ENCODE measurements around the gene PI4K2A.
A peak's percentile ranks its signal among the peaks of the same experiment; 100 is the strongest.

PI4K2A gene

DNA sequence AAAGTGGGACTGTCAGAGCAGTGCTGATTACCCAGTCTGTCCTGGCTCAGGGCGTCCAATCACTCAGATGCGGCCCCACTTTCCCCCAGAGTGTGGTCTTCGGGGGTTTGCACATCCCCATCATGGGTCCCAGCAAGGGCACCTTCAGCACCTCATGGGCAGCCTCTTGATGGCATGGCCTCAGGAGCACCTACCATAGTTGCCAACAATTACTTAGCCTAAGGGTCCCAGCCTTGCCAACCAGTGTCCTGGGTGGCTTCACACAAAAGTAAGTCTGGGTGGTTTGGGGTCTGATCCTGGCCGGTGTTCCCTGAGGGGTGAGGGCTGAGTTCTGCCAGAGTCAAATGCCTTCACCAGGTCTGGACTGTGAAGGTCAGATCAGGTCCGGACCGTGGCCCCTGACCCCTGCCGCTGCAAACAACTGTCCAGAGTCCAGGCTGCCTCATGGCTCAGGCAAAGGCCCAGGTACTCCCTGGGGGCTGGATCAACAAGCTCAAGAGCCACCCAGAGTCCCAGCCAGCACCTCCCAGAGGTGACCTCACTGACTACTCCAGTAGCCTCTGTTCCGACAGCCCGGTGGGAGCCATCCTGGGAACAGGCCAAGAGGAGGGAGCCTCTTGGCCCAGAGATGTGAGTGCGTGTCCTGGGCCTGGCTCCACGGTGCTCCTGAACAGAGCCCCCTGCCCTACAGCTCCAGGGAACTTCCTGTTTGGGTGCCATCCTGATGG lies 66.8 kb downstream of the PI4K2A start:
- TF ChIP-seq JUND (IDR thresholded peaks at IDR 0.05; ENCODE audit: low read depth) = no peak
- DNase-seq (ENCODE audit: low read depth in 1 of 2, low spot score in 1 of 2) = no peak
- in situ Hi-C loops (cut with HindIII; ENCODE audit: low pct_unique_long_range_greater_than_20kb, low sequenced_read_pairs) = no loop called here

DNA sequence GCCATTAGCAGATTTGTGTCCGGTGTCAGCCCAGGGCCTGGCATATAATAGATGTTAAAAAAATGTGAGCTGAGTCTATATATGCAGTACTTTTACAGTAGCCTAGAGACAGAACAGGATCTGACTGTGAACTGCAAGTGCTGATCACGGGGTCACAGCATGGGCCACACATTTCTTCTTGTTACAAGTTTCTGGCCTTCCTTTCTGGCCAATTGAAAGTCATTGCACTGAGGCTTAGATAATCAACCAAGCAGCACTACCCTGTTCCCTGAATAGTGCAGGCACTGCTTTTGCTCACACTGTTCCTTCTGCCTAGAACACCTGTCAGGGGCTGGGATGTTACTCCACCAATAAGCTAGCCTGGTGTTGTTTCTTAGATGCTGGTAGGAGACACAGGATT lies 67.7 kb downstream of the PI4K2A start:
- no peak for TF ChIP-seq JUND (IDR thresholded peaks at IDR 0.05; ENCODE audit: low read depth)
- no peak for DNase-seq (ENCODE audit: low read depth in 1 of 2, low spot score in 1 of 2)
- in situ Hi-C loops (cut with HindIII; ENCODE audit: low pct_unique_long_range_greater_than_20kb, low sequenced_read_pairs) = no loop called here

DNA sequence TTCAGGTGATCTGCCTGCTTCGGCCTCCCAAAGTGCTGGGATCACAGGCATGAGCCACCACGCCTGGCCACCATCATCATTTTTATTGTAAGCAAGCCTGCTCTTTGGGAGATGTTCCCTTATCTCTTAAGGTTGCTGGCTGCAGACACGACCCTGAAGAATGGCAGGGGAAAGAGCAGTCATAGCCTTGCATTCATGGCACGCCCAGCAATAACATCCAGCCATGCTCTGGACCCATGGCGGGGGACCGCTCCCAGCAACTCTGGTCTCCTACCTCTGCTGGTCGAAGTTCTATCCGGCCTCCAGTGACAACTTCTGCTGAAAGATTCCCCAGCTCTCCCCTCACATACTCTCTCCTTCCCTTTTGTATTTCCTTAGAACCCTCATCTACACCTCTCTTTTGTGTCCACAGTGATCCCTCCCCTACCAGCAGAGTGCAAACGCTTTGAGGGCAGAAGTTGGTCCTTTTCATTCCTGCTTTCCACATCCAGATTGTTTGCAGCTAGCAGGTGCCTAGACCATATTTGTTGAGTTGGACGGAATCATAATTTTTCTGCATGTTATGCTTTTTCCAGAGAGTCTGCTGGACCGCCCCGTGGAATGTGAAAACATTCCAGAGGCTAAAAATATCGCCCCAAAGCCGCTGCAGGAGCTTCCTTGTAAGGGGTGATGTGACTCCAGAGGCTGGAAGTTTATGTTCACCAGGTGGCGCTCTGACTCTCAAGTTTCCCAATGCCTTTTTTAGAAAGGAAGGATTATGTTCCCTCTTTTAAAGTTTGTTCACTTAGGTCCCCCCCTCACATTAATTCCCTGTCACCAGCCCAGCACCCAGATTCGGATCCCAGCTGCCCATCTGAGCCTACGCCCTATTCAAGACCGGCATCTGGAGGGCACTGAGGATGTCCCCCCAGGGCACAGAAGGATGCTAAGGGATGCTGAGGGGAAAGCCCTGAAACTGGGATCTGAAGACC lies 68.8 kb downstream of the PI4K2A start:
- in situ Hi-C loops (cut with HindIII; ENCODE audit: low pct_unique_long_range_greater_than_20kb, low sequenced_read_pairs) = no loop called here

DNA sequence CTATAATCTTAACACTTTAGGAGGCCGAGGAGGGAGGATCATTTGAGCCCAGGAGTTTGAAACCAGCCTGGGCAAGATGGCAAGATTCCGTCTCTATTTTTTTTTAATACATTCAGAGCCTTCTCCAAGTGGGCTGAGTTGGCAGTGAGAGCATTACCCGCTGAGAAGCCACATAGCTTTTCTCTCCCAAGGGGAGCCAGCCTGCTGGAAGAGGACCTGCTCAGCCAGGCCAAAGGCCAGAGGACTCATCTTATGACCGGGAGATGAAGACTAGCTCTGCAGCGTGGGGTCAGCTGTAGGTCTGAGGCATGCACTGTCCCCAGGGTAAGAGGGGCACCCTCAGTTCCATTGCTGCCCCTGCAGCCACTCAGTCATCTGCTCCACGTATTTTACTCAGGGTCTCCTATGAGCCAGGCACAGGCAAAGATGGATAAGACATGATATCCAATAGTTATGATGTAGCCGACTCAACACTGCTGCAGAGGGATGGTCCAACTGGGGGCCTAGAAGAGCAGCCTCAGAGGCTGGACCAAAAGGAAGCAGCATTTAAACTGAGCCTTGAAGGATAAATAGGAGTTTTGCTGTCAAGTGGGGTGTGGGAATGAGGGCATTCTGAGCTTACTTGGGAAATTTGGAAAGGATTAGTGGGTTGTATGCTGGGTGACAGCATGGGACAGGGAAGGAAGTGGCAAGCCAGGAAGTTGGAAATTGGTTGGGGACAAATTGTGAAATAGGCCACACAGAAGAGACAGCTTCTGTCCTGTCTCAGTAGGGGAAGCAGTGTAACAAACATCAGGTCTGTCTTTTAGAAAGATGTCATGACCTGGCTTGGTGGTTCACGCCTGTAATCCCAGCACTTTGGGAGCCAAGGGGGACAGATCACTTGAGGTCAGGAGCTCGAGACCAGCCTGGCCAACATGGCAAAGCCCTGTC lies 71.4 kb downstream of the PI4K2A start:
- TF ChIP-seq JUND (IDR thresholded peaks at IDR 0.05; ENCODE audit: low read depth) = no peak
- in situ Hi-C loops (cut with HindIII; ENCODE audit: low pct_unique_long_range_greater_than_20kb, low sequenced_read_pairs) = no loop called here
- DNase-seq (ENCODE audit: low read depth in 1 of 2, low spot score in 1 of 2) = no peak

More for the DNA sequence above, 68.8 kb downstream of the PI4K2A start:
- DNase-seq (ENCODE audit: low read depth in 1 of 2, low spot score in 1 of 2) = peak; percentile 75 to 82
- TF ChIP-seq JUND (IDR thresholded peaks at IDR 0.05; ENCODE audit: low read depth) = no peak

DNA sequence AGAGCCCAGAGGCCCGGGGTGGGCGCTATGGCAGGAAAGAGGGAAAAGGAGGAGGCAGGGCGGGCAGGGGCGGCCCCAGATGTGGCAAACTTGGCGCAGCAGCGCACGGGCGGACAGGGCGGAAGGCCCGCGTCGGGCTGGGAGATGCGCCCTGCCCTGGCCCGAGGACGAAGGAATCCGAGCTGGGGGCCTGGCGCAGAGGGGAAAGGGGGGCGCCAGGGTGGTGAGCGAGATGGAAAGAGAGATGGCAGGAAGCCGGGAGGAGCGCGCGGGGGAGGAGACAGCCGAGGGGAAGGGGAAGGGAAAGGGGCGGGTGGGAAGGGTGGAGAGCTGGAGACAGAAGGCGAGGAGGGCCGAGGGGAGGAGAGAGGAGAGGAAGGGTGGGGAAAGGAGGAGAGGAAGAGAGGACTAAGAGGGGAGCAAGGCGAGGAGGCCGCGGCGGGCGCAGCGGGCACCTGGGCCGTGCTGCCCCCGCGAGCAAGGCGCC lies 72.9 kb downstream of the PI4K2A start, which contains the start of gene MARVELD1:
Gene MARVELD1, plus strand, starts transcription at position 392 of the 487 bp plus-strand sequence. CDS start 147 bp downstream, outside the sequence.
- peak in 1 of 2 experiments; percentile 52 for DNase-seq (ENCODE audit: low read depth in 1 of 2, low spot score in 1 of 2)
- TF ChIP-seq JUND (IDR thresholded peaks at IDR 0.05; ENCODE audit: low read depth) = no peak
- in situ Hi-C loops (cut with HindIII; ENCODE audit: low pct_unique_long_range_greater_than_20kb, low sequenced_read_pairs) = no loop called here

DNA sequence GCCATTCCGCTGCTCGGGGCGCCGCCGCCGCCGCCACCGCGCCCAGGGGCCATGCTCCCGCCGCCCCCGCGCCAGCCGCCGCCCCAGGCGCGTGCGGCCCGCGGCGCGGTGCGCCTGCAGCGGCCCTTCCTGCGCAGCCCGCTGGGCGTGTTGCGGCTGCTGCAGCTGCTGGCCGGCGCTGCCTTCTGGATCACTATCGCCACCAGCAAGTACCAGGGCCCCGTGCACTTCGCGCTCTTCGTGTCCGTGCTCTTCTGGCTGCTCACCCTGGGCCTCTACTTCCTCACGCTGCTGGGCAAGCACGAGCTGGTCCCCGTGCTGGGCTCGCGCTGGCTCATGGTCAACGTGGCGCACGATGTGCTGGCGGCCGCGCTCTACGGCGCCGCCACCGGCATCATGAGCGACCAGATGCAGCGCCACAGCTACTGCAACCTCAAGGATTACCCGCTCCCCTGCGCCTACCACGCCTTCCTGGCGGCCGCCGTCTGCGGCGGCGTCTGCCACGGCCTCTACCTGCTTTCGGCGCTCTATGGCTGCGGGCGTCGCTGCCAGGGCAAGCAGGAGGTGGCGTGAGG lies 73.4 kb downstream of the PI4K2A start:
- no peak for TF ChIP-seq JUND (IDR thresholded peaks at IDR 0.05; ENCODE audit: low read depth)
- peak; percentile 86 to 98 for DNase-seq (ENCODE audit: low read depth in 1 of 2, low spot score in 1 of 2)
- in situ Hi-C loops (cut with HindIII; ENCODE audit: low pct_unique_long_range_greater_than_20kb, low sequenced_read_pairs) = no loop called here

DNA sequence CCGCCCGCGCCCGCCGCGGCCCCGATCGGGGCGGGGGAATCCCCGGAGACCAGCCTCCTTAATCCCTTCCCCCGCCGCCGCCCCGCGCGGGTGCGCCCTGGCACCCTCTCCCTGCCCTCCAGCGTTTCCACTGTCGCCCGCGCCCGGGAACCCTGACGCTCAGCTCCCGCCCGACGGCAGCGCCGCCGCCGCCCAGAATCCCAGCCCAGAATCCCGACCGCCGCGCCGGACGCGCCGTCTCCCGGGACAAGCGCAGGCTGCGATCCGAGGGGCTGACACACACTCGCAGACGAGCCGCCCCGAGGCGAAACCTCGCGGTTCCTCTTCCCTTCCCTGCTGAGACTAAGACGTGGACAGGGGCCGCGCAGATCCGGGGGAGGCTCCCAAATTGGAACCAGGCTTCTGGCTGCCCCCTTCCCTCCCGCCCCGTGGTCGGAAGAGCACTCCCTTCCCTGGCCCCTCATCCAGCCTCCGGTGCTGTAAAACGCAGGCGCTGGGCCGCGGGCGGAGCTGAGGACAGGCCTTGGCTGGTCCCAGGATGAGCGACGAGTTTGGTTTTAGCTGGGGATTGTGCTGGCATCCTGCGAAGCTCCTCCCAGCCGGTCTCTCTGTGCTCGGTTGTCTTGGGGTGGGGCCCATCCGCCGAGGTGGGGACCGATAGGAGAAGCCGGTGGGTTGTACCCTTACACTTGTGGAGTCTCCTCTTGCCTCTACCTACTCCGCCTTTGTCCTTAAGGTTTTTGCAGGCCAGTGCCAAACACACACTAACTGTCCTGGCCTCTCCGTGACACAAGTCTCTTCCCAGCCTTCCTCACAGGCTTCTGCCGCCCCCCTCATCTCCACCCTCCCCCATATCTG lies 74.2 kb downstream of the PI4K2A start:
- DNase-seq (ENCODE audit: low read depth in 1 of 2, low spot score in 1 of 2) = no peak
- in situ Hi-C loops (cut with HindIII; ENCODE audit: low pct_unique_long_range_greater_than_20kb, low sequenced_read_pairs) = no loop called here
- TF ChIP-seq JUND (IDR thresholded peaks at IDR 0.05; ENCODE audit: low read depth) = no peak

DNA sequence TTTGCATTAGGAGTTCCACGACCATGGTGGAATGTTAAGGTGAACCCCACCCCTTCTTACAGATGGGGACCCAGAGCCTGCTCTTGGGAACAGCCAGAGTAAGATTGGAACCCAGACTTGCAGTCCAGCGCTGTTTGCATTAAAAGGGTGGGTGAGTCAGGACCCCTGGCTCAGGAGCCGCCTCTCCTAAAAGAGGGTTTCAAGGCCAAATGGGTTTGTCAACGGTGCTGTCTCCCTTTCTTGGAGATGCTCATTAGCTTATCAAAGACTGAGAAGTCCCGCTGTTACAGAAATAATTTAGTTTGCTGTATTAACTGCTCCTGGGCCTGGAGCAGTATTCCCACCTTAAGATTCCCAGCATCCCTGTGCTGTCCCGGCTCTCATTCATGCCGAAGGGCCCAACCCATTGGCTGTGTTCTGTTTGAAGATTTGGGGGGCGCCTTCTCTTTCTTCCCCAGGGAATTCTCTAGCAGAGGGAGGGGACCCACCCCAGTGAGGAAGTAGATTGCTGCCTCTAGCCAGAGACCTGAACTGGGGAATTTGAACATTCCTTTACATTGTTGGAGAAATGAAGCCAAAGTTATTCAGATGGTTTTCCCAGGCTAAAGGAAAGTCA lies 74.9 kb downstream of the PI4K2A start:
- DNase-seq (ENCODE audit: low read depth in 1 of 2, low spot score in 1 of 2) = no peak
- no peak for TF ChIP-seq JUND (IDR thresholded peaks at IDR 0.05; ENCODE audit: low read depth)
- in situ Hi-C loops (cut with HindIII; ENCODE audit: low pct_unique_long_range_greater_than_20kb, low sequenced_read_pairs) = no loop called here

DNA sequence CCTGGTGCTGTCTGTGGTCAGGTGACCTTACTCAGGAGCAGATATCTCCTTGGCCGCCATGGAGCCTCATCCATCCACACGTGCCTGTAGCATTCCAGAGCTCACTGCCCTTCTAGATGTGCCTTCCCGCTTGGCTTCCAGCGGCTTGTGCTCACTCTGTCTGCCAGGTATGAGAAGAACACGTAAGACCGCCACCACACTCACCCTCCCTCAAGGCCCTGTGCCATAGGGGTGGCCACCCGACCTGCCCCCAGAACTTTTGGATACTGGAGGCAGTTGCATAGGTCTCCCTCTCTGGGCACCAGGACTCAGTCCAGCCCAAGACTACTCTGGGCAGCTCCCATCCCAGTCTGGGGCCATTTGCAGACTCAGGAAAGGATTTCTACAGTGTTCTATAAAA lies 77.2 kb downstream of the PI4K2A start:
- in situ Hi-C loops (cut with HindIII; ENCODE audit: low pct_unique_long_range_greater_than_20kb, low sequenced_read_pairs) = no loop called here
- TF ChIP-seq JUND (IDR thresholded peaks at IDR 0.05; ENCODE audit: low read depth) = no peak
- no peak for DNase-seq (ENCODE audit: low read depth in 1 of 2, low spot score in 1 of 2)

DNA sequence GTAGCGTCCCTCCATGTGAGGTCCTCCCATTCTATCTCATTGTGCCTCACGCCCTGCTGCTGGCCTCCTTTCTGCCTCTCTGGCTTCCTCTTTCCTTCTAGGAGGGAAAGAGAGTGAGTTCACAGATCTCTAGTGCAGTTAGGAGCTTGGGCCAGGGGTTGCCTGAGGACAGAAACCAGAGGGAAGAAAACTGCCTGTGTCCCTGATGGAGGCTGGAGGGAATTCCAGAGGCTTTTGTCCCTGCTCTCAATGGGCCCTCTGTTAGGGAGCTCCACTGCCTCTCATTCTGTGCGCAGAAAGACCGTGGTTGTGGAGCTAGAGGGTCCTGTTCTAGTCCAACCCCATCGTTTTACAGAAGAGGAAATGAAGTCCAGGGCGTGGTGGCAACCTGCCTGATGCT lies 77.7 kb downstream of the PI4K2A start:
- in situ Hi-C loops (cut with HindIII; ENCODE audit: low pct_unique_long_range_greater_than_20kb, low sequenced_read_pairs) = no loop called here
- TF ChIP-seq JUND (IDR thresholded peaks at IDR 0.05; ENCODE audit: low read depth) = no peak
- DNase-seq (ENCODE audit: low read depth in 1 of 2, low spot score in 1 of 2) = no peak

Data from T47D (cell line).